ENCODE results near the gene VPS13A.

DNA sequence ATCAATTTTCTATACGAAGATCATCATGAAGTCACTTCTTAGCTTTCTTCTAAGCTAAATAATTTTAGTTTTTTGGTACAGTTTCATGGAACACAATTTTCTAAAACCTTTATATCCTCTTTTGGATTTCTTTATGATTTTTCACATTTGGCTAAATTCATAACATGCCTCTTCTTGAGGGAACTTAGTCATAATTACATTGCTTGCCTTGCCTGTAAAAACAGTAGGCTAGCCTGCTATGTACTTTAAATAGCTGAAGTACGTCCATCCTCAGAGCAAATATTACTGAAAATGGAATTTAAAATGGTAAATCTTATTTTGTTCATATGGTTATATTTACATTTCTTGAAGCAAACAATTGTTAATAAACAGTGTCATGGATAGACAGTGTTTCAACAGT, 225.0 kb downstream of the VPS13A start:
- TF ChIP-seq, protein P1, sequence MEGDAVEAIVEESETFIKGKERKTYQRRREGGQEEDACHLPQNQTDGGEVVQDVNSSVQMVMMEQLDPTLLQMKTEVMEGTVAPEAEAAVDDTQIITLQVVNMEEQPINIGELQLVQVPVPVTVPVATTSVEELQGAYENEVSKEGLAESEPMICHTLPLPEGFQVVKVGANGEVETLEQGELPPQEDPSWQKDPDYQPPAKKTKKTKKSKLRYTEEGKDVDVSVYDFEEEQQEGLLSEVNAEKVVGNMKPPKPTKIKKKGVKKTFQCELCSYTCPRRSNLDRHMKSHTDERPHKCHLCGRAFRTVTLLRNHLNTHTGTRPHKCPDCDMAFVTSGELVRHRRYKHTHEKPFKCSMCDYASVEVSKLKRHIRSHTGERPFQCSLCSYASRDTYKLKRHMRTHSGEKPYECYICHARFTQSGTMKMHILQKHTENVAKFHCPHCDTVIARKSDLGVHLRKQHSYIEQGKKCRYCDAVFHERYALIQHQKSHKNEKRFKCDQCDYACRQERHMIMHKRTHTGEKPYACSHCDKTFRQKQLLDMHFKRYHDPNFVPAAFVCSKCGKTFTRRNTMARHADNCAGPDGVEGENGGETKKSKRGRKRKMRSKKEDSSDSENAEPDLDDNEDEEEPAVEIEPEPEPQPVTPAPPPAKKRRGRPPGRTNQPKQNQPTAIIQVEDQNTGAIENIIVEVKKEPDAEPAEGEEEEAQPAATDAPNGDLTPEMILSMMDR (IDR thresholded peaks at IDR 0.05), result no peak
- TF ChIP-seq POLR2A (IDR thresholded peaks at IDR 0.05), result no peak

All from uterus (tissue), 2 donors.